Activated naive CD4-positive, alpha-beta T cell treated with anti-CD3 and anti-CD28 coated beads, Interleukin-2, amount 50 U/mL, for 24 hours (primary cell): ENCODE results near the gene TTYH2.

Experiments
- H3K27ac Mint-ChIP-seq: one replicate; pipeline ENCODE4 v1.8.0; 2021; ENCODE audit warnings: mild to moderate bottlenecking, mixed read lengths
- H3K27me3 Mint-ChIP-seq: one replicate; pipeline ENCODE4 v1.8.0; 2021; ENCODE audit warnings: mixed read lengths
- H3K36me3 Mint-ChIP-seq: one replicate; pipeline ENCODE4 v1.8.0; 2021; ENCODE audit warnings: mixed read lengths
- H3K4me1 Mint-ChIP-seq: one replicate; pipeline ENCODE4 v1.8.0; 2021; ENCODE audit warnings: mixed read lengths
- H3K4me3 Mint-ChIP-seq: one replicate; pipeline ENCODE4 v1.8.0; 2021; ENCODE audit warnings: mild to moderate bottlenecking, mixed read lengths
- H3K9me3 Mint-ChIP-seq: one replicate; pipeline ENCODE4 v1.8.0; 2021; ENCODE audit warnings: mixed read lengths

Gene TTYH2

DNA sequence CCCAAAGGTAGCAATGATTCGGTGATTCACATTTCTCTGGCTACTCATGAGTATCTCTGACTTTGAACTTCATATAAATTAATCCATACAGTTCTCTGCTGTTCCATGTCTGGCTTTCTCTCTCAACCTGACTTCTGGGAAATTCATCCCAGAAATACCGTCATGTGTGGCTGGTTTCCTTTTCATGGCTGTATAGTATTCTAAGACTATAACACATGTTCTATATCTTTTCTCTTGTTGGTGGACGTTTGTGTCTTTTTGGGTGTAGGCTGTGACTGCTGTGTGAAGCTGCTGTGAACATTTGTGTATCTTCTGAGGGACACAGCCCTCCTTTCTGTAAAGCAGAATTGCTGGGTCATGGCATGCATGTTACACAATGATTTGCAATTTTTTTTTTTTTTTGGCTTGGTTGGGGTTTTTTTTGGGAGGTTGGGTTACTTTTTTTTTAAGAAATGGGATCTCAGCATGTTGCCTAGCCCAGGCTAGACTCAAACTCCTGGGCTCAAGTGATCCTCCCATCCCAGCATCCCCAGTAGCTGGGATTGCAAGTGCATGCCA lies 6.3 kb downstream of the TTYH2 start:
- Mint-ChIP-seq H3K36me3 (peaks cover 3% of the 10 kb centered on the region), H3K27ac (no peak overlapping the region), H3K27me3 (no peaks in the 10 kb centered on the region), H3K4me3 (no peak overlapping the region), H3K4me1 (peaks cover under 1% of the 10 kb centered on the region), H3K9me3 (no peaks in the 10 kb centered on the region)

DNA sequence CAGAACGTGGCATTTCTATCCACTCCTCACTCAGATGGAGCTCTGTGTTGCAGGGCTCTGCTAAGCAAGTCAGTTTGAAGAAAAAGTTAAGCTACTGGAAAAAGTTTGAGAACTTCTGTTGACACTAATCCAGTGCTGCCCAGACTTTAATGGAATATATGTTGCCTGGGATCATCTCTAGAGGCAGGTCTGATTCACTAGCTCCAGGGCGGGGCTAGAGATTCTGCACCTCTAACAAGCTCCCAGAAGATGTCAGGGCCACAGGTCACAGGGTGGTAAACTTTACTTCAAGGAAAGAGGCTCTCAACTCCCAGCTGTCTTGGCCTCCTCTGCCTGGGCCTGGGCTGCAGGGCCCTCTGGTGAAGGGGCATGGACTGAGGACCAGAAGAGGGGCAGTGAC lies 6.8 kb downstream of the TTYH2 start:
- Mint-ChIP-seq H3K4me3 (no peak overlapping the region), H3K9me3 (no peaks in the 10 kb centered on the region), H3K36me3 (peaks cover 3% of the 10 kb centered on the region), H3K27ac (no peak overlapping the region), H3K27me3 (no peaks in the 10 kb centered on the region), H3K4me1 (no peaks in the 10 kb centered on the region)

DNA sequence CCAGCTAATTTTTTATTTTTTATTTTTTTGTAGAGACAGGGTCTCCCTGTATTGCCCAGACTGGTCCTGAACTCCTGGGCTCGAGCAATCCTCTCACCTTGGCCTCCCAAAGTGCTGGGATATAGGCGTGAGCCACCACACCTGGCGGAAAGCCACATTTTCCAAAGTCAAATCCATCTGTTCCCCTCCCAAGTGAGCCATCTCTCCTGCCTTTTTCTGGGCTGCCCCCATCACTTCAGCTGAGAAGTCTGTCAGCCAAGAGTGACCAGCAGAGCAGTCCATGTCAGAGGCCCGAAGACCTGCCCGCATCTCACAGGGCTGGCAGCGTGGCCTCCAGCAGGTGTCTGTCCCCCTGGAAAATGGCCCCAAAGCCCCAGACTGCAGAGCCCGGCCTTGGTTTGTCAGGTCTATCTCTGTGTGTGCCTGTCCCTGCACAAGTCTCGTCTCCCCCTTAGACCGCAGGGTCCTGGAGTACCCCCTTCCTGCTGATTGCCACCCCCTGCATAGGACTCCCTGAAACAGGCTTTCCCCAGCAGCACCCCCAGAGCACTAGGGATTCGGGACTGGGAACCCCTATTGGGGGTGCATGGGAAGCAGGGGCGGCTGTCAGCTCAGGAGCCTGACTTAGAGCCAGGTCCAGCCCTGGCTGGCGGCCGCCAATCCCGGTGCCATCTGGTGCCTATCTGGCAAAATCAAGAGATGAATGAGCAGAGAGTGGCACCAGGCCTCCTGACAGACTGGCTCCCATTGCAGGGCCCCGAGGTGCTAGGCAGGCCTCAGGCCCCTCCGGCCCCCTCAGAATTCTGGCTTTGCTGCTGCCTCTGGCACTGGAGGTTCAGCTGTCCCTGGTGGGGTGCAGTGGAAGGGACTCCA lies 7.8 kb downstream of the TTYH2 start:
- peaks cover 3% of the 10 kb centered on the region for H3K36me3 Mint-ChIP-seq
- H3K9me3 Mint-ChIP-seq, result no peaks in the 10 kb centered on the region
- H3K4me1 Mint-ChIP-seq, result no peaks in the 10 kb centered on the region
- no peaks in the 10 kb centered on the region for H3K27me3 Mint-ChIP-seq
- no peak overlapping the region for H3K27ac Mint-ChIP-seq
- no peak overlapping the region for H3K4me3 Mint-ChIP-seq

DNA sequence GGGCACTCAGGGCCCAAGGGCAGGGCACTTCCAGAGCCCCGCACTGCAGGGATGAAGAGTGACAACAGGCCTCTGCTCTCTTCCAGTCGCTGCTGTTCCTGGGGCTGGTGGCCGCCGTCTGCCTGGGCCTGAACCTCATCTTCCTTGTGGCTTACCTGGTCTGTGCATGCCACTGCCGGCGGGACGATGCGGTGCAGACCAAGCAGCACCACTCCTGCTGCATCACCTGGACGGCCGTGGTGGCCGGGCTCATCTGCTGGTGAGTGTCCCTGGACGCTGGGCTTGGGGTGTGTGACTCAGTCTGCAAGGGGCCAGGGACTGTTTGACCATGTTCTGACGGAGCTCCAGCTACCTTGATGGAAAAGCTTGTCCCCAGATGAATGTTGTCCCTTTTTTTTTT lies 9.0 kb downstream of the TTYH2 start:
- H3K36me3 Mint-ChIP-seq, result peaks cover 3% of the 10 kb centered on the region
- H3K27me3 Mint-ChIP-seq, result no peaks in the 10 kb centered on the region
- no peaks in the 10 kb centered on the region for H3K4me1 Mint-ChIP-seq
- no peaks in the 10 kb centered on the region for H3K9me3 Mint-ChIP-seq
- H3K27ac Mint-ChIP-seq, result no peak overlapping the region
- H3K4me3 Mint-ChIP-seq, result no peak overlapping the region

DNA sequence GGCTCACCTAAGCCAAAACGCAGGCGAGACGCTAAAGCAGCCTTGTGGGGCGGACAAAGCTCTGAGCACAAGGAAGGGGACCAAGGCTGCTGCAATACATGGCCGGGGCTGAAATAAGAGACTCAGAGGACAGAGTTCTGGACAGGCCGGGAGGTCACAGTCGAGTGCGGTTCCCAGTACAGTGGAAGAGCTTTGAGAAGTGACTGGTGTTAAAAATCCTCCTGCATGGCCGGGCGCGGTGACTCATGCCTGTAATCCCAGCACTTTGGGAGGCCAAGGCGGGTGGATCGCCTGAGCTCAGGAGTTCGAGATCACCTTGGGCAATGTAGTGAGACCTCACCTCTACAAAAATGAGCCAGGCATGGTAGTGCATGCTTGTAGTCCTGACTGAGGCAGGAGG lies 10.5 kb downstream of the TTYH2 start:
- Mint-ChIP-seq H3K36me3 (peaks cover 3% of the 10 kb centered on the region), H3K27ac (no peak overlapping the region), H3K4me3 (no peak overlapping the region), H3K4me1 (no peaks in the 10 kb centered on the region), H3K9me3 (no peaks in the 10 kb centered on the region), H3K27me3 (no peaks in the 10 kb centered on the region)

DNA sequence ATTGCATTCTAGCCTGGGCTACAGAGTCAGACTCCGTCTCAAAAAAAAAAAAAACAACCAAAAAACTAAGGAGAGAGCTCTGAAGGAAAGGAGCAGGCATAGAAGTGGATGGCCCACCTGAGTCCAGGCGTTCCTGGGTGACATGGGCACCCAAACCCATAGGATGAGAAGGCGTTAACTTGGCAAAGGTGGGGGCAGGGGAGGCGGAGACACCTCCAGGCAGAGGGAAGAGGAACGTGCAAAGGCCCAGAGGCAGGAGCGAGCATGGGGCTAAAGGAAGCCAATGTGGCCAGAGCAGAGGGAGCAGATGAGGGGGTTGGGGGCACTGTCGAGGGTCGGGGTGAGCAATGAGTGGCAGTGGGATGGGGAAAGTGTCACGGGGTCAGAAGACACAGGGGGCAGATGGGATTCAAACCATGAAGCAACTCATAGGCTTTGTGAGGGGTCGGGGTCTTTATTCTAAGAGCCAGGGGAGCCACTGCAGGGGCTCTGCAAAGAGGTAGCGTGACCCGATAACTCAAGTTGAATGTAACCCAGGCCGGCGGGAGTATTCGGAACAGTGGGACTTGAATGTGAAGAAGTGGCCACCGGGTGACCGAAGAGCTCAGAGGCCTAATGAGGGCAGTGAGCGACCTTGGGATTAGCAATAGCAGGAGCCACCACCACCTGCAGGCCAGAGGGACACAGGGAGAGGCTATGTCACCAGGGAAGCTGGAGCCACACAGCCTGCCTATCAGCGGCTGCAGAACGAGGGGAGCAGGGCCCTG lies 11.8 kb downstream of the TTYH2 start:
- H3K27ac Mint-ChIP-seq, result no peak overlapping the region
- no peaks in the 10 kb centered on the region for H3K27me3 Mint-ChIP-seq

DNA sequence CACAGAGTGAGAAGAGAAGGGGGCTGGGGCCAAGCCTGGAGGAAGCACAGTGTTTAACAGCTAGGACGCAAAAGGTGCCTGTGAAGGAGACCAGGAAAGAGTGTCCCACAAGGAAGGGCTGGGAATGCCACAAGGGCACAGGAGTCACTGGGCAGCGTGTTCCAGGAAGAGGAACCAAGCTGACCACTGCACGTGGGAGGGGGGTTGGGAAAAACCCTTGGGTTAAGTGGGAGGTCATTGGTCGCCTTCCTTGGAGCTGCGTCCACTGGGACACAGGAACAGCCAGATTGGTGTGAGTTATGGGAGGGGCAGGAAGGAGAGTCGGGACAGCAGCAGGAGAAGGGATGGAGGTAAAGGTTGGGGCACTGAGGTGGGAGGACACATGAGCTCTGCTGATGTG lies 12.9 kb downstream of the TTYH2 start:
- Mint-ChIP-seq H3K4me1 (no peaks in the 10 kb centered on the region), H3K9me3 (no peaks in the 10 kb centered on the region), H3K27ac (no peak overlapping the region), H3K36me3 (no peaks in the 10 kb centered on the region), H3K4me3 (no peak overlapping the region), H3K27me3 (no peaks in the 10 kb centered on the region)

More for the DNA sequence above, 11.8 kb downstream of the TTYH2 start:
- Mint-ChIP-seq H3K4me1 (no peaks in the 10 kb centered on the region), H3K36me3 (no peaks in the 10 kb centered on the region), H3K4me3 (no peak overlapping the region), H3K9me3 (no peaks in the 10 kb centered on the region)

DNA sequence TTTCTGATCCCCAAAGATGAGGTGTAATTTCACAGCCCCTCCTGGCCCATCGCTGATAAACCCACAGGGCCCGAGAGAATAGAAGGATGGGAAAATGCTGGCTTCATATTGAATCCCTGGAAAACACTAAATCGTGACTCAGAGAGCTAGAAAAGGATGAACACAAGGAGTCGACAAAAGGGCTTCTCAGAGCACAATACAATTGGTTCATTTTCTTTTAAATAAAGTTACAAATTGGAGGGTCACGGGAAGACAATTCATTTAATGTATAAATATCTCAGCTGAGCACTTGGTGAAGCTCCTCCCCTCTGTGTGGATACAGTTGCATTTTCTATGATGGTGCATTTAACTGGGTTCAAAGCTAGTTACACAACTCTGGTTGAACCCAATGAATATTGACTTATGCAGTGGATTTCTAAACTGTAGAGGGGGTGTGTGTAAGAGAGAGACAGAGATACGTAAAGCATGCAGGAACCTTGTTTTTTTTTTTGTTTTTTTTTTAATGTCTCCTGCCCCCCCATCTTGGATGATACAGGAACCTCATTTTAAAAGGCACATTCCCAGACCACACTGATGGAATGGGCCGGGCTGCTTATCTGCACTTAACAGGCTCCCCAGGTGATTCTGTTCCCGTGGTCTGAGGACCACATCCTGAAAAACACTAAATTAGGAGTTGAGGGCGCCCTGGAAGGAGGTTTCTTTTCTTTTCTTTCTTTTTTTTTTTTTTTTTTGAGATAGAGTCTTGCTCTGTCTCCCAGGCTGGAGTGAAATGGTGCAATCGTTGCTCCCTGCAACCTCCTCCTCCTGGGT lies 14.1 kb downstream of the TTYH2 start:
- H3K36me3 Mint-ChIP-seq, result no peaks in the 10 kb centered on the region

DNA sequence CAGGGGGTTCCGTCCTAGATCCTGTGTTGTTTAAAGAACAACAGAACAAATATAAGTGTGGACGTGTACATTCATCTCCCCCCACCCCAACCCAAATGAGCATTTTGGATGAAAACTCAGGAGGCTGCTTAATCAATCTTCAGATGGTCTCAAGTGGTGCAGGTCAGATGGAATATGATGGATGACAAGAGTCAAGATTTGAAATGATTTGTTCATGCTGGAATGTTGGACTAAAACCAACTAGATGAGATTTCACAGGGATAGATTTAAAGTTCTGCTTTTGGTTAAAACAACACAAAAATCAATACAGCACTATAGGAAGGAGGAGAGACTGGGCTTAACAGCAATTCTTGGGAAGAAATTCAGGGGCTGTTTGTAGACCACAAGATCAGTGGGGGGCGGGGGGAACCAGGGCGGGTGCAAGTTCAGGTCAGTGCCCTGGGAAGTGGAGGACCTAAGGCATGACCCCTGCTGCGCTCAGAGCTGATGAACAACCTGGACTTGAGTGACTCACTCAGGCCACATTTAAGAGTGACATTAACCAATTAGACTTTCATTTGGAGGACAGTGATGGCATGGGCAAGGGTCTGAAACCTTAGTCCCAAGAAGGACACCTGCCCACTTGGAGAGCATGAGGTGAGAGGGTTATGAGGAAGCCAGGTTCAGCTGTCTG lies 15.1 kb downstream of the TTYH2 start:
- H3K4me1 Mint-ChIP-seq, result no peaks in the 10 kb centered on the region
- no peaks in the 10 kb centered on the region for H3K27me3 Mint-ChIP-seq
- H3K27ac Mint-ChIP-seq, result no peak overlapping the region
- H3K4me3 Mint-ChIP-seq, result no peak overlapping the region
- no peaks in the 10 kb centered on the region for H3K9me3 Mint-ChIP-seq
- H3K36me3 Mint-ChIP-seq, result no peaks in the 10 kb centered on the region

More for the DNA sequence above, 14.1 kb downstream of the TTYH2 start:
- Mint-ChIP-seq H3K4me1 (no peaks in the 10 kb centered on the region), H3K27me3 (no peaks in the 10 kb centered on the region), H3K27ac (no peak overlapping the region), H3K4me3 (no peak overlapping the region), H3K9me3 (no peaks in the 10 kb centered on the region)

DNA sequence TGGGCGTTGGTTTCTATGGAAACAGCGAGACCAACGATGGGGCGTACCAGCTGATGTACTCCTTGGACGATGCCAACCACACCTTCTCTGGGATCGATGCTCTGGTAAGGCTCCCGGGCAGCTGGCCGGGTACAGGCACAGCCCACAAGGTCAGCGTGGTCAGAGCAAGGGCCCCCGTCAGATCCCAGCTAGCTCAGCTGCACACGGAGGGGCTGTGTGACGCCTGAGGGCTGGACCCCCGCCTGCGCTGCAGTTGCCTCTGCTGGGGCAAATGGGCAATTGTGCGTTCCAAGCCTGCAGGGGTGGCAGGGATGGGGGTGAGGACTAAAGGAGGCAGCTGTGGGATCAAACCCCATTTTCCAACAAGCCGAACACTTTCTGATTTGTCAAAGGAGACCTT lies 17.5 kb downstream of the TTYH2 start:
- no peaks in the 10 kb centered on the region for H3K9me3 Mint-ChIP-seq
- H3K27ac Mint-ChIP-seq, result no peak overlapping the region
- H3K36me3 Mint-ChIP-seq, result no peaks in the 10 kb centered on the region

DNA sequence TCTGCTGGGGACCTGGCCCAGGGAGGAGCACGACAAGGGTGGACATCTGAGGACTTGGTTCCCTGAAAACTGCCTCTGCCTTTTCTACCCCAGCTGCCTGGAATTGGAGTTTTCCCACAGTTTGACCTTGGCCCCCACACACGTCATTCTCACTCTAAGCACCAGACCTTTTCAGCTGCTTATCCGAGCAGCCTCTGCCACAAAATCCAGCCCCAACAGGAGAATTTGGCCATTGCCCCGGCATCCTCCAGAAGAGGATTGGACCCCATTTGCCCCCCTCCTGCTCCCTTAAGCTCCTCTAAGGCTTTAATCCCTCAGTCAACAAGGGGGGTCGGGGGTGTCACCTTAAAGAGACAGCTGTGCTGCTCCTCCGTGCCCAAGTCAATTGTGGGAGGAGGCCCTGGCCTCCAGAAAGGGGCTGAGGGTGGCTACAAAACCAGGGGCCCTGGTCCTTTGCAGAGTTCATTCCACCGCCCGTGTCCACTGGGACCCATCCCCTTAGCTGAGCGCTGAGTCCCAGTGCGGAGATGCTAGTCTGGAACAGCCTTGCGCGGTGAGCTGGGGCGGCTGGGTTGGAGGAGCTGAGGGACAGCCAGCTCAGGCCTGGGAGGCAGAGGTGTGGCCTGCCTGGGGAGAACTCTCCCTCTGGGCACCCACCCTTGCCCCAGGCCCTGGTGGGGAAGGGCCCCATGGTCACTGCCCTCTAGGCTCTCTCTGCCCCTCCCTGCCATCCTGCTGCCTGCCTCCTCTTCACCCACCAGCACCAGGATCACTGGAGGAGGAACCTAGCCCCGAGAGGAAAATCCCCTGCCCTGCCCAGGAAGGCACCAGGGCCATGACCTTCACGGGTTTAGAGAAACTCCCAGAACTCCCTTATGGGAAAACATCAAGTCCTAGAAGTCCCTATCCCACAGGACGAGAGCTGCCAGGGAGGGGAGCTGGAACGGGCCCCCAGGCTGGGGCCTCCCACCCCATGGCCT lies 18.8 kb downstream of the TTYH2 start:
- Mint-ChIP-seq H3K4me1 (no peaks in the 10 kb centered on the region), H3K36me3 (no peaks in the 10 kb centered on the region), H3K4me3 (no peak overlapping the region), H3K27me3 (no peaks in the 10 kb centered on the region), H3K9me3 (no peaks in the 10 kb centered on the region), H3K27ac (no peak overlapping the region)

More for the DNA sequence above, 17.5 kb downstream of the TTYH2 start:
- H3K27me3 Mint-ChIP-seq, result no peaks in the 10 kb centered on the region
- no peaks in the 10 kb centered on the region for H3K4me1 Mint-ChIP-seq
- no peak overlapping the region for H3K4me3 Mint-ChIP-seq

DNA sequence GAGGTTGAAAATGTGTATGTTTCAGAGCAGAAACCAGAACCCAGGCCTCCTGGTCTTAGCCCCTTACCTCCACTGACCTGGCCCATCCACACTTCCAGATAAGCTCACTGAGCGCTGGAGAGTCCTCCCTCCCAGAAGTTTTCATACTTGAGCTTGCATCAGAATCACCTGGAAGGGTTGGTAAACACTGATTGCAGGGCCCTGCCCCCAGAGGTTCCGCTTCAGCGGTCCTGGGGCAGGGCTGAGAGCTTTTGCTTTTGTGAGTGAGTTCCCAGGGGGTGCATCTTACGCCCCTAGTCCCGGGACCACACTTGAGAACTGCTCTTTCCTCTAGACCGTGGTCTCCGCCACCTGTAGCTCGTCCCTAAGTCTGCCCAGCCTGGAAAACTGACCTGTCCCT lies 20.6 kb downstream of the TTYH2 start:
- Mint-ChIP-seq H3K36me3 (peaks cover 2% of the 10 kb centered on the region), H3K27ac (no peak overlapping the region), H3K27me3 (no peaks in the 10 kb centered on the region), H3K4me3 (no peak overlapping the region), H3K9me3 (no peaks in the 10 kb centered on the region), H3K4me1 (no peaks in the 10 kb centered on the region)

DNA sequence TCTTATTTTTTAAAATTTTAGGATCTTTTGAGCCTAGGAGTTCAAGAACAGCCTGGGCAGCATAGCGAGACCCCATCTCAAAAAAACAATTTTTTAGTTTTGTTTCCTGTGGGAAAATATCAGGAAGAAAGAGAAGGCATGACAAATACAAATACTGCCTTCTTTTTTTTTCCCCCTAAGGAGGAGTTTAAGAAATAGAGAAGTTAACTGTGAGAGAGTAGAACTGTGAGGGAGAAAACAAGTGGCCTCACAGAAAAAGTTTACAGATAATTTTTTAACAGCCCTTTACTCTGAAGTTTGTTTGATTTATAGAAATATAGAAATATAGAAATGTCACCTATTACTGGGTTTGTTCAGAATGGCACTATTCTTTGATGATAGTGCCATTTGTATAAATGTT lies 21.1 kb downstream of the TTYH2 start:
- H3K36me3 Mint-ChIP-seq, result peaks cover 2% of the 10 kb centered on the region
- no peaks in the 10 kb centered on the region for H3K4me1 Mint-ChIP-seq
- H3K9me3 Mint-ChIP-seq, result no peaks in the 10 kb centered on the region
- H3K27ac Mint-ChIP-seq, result no peak overlapping the region
- no peaks in the 10 kb centered on the region for H3K27me3 Mint-ChIP-seq
- no peak overlapping the region for H3K4me3 Mint-ChIP-seq

DNA sequence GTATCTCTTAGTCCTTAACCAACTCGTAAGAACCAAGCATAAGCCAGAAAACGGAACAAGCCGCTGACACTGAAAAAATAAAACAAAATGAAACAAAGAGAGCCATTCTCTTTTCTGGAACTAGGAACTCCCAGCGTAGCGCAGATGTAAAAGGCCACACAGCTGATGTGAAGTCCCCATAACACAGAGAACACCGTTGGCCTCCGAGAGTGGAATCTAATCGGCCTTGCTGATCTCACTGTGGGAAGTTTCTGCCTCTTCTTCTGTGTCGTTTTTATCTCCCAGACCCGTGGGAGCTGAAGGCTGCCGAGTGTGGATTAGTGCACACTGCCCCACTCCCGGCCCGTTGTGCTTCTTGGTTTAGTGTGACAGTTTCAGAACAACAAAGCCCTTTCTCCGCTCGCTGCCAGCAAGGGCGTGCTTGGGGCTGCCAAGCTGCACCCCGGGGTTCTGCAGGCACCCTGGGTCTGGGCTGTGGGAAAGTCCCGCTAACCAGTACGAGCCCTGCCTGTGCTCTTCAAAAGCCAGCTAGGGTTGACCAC lies 21.7 kb downstream of the TTYH2 start:
- Mint-ChIP-seq H3K27me3 (no peaks in the 10 kb centered on the region), H3K36me3 (peaks cover 2% of the 10 kb centered on the region), H3K4me1 (no peaks in the 10 kb centered on the region), H3K4me3 (no peak overlapping the region), H3K9me3 (no peaks in the 10 kb centered on the region), H3K27ac (no peak overlapping the region)
